GM12801 (cell line): ENCODE results near the gene PATE1.

ENCODE experiments used
- TF ChIP-seq, protein P1 (sequence below): IDR thresholded peaks from one replicate; pipeline ENCODE4 v1.5.1; 2011; ENCODE audit warnings: control low read depth; ENCODE audit not compliant: insufficient read length; ENCODE audit errors: extremely low read depth

PATE1 gene, protein sequence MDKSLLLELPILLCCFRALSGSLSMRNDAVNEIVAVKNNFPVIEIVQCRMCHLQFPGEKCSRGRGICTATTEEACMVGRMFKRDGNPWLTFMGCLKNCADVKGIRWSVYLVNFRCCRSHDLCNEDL

DNA sequence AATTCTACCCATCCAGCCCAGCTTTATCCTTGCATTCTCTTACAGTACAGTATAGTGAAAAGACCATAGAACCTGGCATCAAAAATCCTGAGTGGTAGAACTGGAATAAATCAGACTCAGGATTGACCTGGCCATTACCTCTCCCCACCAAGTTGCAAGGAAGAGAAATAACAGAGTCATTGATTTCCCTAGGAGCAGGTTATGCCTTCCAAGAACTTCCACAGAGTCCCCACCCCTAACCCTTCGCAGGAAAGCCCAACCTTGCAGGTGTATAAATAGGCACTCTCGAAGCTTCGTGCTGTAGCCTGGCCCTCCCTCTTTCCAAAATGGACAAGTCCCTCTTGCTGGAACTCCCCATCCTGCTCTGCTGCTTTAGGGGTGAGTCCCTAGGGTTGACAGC, at the start of gene PATE1:
Gene PATE1 (plus strand): TSS at position 301 of the 400 bp plus-strand sequence. CDS start 26 bp downstream, at position 327.
- TF ChIP-seq, protein P1, sequence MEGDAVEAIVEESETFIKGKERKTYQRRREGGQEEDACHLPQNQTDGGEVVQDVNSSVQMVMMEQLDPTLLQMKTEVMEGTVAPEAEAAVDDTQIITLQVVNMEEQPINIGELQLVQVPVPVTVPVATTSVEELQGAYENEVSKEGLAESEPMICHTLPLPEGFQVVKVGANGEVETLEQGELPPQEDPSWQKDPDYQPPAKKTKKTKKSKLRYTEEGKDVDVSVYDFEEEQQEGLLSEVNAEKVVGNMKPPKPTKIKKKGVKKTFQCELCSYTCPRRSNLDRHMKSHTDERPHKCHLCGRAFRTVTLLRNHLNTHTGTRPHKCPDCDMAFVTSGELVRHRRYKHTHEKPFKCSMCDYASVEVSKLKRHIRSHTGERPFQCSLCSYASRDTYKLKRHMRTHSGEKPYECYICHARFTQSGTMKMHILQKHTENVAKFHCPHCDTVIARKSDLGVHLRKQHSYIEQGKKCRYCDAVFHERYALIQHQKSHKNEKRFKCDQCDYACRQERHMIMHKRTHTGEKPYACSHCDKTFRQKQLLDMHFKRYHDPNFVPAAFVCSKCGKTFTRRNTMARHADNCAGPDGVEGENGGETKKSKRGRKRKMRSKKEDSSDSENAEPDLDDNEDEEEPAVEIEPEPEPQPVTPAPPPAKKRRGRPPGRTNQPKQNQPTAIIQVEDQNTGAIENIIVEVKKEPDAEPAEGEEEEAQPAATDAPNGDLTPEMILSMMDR = no peak

DNA sequence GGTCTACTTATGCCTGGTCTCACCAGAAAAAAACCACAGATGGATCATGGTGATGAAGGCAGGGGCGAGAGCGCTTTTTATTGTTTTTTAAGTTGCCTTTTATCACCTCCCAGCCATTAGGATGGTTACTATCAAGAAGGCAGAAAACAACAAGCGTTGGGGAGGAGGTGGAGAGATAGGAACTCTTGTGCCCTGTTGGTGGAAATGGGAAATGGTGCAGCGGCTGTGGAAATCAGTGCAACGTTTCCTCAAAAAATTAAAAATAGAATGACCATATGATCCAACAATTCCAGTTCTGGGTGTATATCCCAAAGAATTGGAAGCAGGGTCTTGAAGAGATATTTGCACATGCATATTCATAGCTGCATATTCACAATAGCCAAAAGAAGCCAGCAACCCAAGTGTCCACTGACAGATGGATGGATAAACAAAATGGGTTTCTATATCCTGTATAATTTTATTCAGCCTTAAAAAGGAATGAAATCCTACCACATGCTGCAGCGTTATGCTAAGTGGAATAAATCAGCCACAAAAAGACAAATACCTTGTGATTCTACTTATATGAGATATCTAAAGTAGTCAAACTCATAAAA, 45.0 kb upstream of the PATE1 start:
- TF ChIP-seq, protein P1 = no peak

DNA sequence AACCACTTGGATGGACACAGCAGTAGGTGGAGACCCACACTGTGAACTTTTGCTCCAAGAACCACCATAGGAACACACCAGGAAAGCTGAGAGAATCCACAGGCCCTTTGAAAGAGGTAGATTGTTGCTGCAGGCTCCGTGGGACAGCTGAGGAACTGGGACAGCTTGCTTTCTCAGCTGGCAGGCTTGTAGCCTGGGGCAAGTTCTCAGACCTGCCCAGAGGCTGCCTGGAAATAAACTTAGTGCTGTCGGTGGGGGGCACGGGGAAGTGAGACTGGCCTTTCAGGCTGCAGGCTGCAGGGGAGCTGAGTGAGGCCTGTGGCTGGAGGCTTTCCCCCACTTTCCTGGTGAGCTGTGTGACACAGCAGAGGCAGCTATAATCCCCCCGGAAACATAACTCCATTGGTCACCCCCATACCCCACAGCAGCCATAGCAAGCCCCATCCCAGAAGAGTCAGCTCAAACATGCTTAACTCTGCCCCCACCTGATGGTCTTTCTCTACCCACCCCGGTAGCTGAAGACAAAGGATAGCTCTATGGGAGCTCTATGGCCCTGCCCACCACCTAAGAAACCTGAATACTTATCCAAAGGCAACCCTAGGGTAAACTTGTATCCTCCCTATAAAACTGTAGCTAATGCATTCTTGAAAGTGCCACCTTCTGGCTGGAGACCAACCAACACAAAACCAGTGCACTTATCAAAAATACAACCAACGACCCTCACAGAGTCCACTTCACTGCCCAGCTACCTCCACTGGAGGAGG, 44.0 kb upstream of the PATE1 start:
- TF ChIP-seq, protein P1 = no peak

DNA sequence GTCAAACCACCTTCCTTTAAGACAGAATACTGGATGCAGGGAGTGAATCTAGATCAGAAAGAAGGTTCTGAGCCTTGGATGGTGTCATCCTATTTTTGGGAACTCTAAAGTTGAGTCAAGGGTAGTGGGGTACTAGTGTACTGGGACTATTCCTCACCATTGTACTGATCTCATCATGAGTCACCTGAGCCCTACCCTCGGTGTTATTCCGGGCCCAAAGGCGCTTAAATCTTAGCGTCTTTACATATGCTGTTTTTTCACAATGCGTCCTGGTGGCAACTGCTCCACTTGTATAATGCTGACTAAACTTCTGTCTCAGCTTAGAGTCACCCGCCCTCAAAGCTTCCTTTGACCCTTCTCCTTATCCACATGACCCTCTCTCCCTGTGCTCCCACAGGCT, 25.3 kb upstream of the PATE1 start:
- TF ChIP-seq, protein P1 = no peak

DNA sequence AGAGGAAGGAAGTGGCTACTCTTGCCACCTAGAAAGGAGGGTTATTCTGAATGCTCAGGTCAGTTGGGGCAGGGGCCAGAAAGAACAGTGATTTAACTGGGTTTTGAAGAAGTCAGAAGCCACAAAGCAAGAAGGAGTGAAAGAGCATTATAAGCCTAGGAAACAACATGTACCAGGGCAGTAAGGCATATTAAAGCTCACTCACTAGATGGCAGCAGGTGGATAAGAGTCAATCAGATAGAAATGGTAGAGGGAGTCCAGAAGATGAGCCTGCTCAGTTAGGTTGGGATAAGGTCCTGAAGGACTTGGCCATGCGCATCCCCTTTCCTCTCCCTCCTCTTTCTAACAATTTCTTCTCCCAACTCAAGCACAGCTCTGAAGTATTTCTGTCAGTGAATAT, 22.0 kb upstream of the PATE1 start:
- TF ChIP-seq, protein P1 = no peak

DNA sequence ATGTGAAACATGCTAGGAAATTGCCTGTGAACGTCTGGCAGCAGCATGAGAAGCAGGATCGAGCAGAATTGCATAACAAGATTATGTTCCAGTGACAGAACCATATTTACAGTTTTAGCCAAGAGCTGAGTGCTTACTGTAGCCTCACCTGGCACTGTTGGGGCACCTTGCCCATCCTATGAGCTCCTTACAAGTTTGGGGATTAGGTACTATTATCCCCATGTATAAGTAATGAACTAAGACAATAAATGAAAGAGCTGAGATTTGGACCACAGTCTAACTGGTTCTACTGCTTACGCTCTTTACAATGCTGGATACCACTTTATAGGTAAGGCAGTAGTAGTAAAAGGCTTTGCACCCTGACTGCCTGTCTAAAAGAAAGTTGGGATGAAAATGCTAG, 17.1 kb upstream of the PATE1 start:
- TF ChIP-seq, protein P1 = no peak

DNA sequence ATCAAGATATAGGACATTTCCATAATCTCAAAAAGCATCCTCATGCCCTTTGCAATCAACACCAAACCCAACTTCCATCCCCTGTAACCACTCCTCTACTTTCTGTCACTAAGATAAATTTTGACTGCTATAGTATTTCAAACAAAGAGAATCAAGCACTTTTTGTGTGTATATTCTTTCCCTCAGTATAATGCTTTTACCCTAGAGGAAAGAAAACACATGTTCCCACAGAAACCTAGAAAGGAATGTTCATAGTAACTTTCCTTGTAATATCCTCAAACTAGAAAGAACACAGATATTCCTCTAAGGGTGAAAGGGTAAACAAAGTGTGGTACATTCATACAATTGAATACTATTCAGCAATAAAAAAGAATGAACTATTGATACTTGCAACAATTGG, 5.5 kb upstream of the PATE1 start:
- TF ChIP-seq, protein P1 = no peak
